Middle frontal gyrus (tissue), 1 donor: ENCODE data around the gene LRRC3C.

Source experiments
- DNase-seq: peaks from one replicate; pipeline ENCODE4 v3.0.0-alpha.2; 2015; ENCODE audit warnings: low spot score; ENCODE audit errors: extremely low spot score

The LRRC3C gene

DNA sequence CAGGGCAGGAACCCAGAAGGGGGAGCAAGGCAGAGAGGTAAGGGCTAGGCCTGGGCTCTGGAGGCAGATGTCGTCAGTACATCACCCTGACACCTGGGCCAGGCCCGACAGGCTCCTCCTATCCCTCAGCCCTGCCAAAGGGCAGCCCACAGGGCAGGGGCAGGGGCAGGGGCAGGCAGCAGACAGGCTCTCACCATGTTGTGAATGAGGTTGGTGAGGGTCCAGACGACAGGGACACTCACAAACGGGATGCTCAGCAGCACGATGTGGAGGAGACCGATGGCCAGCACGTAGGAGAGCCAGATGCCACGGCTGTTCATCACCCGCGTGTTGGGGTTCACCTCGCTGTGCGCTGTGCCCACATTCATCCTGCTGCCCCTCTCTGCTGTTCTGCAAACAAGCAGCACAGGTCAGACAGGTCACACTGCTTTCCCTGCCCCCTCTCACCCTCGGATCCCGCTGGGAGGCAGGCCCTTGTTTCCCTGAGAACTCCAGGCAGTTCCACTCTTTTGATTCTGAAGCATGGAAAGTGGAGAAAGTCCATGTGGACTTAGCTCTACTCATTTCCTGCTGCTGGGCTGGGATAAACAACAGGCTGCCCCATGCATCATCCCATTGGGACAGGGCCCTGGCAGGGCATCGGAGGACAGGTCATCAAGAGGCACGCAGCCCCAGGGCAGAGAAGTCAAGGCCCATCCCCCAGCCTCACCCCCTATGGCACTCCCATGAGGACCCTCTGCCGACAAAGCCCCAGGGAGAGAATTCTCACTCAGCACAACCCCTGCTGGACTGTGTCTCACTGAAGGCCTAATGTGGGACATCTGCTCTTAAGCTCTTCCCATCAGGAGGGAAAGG is 3.5 kb upstream of the LRRC3C start:
- no peak for DNase-seq

DNA sequence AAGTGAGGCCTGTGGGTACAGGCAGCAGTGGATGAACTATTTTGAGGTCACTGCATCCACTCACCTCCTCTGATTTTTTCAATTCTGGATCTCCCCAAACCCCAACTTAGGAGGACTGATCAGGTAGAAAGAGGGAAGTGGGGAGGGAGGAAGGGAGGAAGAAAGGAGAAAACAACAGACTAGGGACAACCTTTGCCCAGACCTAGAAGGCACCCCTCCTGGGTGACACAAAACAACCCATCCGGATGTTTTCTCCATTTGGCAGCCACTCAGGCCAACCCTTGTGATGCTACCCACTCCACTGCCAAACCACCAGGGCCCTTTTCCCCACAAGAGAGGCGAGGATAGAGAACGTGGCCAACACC is 2.9 kb upstream of the LRRC3C start:
- DNase-seq = no peak

DNA sequence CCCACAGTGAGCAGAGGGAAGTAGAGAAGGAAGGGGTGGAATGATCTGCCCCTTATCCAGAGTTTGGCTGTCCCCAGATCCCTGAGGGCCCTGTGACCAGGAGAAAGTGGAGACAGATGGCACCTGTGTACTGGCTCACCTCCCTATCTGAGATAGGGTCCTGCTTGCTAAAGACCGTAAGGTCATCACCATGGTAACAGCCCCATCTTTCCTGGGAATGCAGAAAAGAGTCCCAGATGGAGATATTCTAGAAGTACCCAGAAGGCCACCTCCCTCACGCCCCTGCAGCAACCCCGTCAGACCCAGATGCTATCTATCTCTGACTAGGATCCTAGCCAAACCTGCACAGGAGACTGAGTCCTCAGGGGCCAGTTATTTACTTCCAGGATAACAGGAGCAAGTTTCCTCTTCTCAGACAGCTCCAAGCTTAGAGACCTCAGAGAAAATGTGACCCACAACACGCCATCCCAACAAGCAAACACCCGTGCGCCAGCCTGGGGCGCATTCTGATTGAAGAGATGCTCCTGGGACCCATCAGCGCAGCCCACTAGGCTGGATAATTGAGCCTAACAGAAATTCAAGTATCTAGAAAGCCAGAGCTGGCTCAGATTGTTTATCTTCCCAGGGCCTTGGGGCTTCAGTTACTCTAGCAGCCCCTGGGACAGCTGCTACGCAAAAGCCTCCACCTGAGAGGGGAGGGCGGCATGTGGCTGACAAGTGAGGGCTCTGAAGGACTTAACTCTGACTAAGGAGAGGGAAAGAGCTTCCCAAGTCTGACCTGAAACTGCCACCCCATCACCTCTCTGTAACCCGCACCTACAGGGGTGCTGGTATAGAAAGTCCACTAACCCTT is 2.0 kb upstream of the LRRC3C start:
- no peak for DNase-seq

DNA sequence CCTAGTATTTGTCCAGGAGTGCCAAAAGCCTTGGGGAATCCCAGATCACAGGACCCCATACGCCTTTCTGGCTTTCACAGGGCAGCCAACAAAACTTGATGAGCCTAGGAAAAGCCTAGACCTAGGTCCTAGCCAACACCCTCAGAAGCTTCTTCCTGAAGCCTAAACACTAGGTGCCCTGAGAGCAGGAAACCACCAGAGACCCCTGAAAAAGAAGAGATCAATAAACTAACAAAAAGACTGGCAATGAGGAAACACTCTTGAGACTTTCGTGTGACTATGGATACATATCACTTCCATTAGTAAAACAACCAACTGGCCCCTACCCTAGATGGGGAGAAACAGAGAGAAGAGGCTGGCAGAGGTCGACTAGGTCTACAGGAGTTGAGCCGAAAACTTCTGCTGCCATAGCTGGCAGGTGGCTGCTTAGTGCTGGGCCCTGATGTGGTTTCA is 1.4 kb upstream of the LRRC3C start:
- DNase-seq = no peak

DNA sequence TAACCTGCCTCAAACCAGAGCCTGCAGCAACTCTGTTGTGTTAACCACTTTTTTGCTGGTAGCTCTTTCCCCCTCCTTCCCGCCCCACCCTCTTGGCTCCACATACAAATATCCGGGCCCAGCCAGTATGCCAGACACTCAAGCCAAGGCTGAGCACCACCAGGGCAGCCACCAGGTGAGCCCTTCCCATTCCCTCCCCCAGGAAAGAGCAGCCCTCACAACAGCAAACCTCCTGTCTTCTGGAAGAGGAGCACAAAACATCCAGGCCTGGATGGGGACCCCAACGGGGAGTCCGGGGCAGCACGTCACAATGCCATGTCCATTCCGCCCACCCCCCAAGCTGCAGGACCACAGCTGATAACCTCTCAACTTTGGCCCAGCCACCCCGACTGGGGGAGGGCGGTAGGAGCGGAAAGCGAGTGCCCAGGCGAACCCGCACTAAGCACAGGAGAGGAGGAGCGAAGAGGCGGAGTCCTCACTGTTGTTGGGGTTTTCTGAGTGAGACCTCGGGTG is 888 bp upstream of the LRRC3C start:
- no peak for DNase-seq

DNA sequence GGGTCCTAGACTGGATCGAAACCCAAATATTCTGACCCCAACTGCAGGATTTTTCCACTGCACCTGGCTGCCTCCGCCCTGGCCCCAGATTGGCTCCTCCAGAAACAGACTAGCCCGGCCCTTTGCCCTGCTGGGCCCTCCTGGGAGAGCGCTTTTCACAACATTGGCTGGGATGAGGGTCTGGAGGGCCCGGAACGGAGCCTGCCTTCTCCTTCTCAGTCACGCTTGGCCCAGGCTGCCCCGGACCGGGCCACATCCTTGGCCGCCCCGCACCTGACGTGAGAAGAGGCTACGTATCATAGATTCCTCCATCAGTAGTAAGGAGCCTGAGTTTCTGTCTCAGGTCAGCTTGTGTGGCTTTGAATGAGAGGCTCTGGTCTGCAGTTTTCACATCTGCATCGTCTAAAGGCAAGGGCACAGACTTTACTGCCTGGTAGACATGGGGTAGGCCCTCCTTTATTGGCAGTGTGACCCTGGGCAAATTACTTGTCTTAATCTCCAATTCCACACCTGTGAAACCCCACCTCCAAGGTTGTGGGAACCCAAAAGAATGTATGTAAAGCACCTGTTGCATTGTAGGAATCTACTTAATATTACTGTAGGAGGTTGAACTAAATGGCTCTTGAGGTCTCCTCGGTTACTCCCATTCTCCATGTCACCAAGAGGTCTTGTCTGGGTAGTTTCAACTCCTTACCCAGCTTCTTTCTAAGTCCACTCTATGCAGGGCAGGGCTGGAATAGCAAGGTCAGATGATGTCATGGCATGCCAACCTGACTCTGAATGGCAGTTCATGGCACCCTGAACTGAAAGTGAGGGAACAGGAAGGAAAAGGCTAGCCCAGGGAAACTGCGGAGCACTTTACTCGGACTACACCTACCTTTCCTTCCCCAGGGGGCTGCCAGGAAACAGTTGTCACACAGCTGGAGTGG is 661 bp downstream of the LRRC3C start:
- no peak for DNase-seq

DNA sequence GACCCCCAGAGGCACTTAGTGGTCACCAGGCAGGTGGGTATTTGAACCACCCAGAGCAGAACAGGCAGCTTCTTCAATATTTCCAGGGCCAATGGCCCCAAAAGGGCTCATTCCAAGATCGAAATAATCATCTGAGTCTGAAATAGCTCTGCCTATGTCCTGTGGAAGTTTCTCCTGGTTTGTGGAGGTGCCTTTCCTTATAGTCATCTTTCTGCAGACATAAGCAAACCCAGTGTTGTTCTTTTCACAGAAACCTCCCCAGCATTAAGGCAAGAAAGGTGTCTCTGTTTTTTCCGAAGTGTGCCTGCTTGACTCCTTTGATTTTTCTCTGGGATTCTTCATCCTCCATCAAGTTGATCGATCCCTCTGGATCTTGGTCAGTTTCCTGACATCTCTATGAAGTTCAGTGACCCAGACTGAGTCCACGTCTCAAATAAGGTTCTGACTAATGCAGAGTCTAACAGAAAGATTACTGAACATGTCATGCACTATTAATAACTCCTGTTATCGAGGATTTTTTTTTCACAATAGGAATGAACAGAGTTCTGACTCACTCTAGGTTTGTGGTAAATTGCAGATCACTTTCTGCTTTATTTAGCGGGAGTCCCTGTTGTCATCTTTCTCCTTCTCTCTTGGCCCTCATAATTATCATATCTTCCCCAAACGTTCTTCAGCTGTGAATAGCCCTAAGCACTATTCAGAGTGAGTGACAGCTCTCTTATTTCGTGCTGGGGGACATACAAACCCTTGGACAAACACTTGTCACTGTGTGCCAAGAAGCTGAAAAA is 1.5 kb downstream of the LRRC3C start:
- no peak for DNase-seq

DNA sequence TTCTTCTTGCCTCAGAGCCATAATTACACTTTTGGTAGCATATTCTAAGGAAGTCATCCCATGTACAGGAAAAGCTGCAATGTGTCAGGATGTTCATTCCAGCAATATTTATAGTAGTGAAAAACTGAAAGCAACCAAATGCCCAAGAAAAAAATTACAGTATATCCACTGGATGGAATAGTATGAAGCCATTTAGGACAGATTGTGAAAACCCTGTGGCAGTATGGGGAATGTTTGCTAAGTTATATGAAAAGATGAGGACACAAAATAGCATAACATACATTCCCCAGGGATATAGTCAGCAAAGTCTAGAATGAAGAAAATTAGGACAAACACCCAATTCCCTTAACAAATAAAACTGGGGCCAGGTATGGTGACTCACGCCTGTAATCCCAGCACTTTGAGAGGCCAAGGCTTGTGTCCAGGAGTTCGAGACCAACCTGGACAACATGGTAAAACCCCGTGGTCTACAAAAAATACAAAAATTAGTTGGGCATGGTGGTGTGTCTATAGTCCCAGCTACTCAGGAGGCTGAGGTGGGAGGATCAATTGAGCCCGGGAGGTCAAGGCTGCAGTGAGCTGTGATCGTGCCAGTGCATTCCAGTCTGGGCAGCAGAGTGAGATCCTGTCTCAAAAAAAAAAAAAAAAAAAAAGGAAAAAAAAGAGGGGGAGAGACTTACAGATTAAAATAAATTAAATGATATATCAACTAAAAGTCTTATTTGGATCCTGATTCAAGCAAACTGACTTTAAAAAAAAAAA is 2.3 kb downstream of the LRRC3C start:
- DNase-seq = peak; percentile 32

DNA sequence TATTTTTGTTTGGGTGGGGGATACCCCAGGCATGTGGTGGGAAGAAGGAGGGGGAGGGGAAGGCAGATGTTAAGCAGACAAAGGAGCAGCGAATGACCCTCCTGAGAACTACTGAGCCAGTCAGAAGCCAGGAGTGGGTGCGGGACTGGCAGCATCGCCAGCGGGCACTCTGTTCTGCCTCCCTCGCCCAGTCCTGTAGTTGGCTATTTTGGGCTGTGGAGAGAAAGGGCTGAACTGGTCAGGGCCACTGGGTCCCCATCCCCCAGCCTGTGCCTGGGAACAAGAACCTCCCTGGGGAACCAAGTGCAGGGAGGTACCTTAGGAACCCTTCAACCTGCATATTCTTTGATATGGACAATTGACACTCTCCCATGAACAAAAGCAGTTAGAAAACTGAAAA is 6.4 kb downstream of the LRRC3C start:
- DNase-seq = no peak

DNA sequence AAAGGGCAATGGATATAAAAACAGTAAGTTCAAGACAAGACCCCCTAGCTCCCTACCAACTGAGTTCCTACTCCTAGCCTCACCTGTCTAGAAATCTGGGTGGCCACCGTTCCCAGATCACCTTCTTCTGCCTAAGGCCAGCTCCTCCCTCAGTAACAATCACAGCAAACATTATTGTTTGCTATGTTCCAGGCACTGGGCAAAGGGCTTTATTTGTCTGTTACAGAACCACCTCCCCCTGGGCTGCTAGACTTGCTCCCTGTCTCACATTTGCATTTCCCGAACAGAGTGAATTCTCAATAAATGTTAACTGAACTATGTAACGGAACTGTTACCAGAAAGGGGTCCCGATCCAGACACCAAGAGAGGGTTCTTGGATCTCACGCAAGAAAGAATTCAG is 6.8 kb downstream of the LRRC3C start:
- no peak for DNase-seq

DNA sequence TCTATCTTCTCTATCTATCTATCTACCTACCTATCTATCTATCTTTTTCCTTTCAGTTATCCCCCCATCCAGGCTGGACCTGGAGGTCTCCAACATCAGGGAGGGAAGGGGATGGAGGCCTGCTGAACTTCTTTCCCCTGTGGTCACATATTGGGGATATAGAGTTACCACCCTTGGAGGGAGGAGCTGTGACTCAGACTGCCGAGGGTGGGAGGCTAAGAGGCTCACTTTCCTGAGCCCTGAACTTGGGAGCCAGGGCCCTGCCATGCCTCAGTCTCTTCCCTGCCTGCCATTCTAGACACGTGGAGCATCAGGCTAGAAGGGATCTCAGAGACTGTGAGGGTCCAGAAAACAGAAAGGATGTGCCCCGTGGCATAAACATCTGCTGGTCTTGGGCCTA is 8.4 kb downstream of the LRRC3C start:
- no peak for DNase-seq

DNA sequence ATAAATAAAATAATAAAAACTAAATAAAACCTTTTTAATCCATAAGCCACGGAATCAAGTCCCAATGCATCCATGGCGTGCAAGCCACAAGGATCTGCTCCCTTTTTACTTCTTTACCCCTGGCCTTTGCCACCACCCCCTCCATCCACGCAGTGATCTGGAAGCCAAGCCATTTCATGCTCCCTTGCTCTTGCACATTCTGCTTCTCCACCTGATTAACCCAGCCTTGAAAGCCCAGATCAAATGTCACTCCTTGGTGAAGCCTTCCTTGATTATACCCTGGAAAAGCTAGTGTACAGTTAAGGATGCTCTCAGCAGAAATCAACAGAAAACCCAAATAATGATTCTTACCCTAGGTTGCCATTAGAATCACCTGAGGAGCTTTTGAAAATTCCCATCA is 9.9 kb downstream of the LRRC3C start:
- no peak for DNase-seq

DNA sequence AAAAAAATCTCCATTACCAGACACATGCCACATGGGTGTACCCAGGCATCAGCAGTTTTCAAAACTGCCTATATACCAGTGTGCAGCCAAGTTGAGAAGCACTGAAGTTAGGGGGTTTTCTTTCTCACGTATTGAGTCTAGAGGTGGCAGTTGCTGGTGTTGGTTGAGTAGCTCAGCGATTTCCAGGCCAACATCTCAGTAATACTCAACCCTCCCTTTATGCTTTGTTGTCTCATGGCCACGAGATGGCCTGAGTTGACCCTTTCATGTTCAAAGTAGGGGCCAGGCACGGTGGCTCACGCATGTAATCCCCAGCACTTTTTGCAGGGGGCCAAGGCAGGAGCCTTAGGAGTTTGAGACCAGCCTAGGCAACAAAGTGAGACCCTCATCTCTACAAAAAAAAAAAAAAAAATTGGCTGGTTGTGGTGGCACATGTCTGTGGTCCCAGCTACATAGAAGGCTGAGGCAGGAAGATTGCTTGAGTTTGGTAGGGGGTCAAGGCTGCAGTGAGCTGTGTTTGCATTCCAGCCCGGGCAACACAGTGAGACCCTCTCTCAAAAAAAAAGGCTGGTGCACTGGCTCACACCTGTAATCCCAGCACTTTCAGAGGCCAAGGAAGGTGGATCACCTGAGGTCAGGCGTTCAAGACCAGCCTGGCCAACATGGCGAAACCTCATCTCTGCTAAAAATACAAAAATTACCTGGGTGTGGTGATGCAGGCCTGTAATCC is 10.8 kb downstream of the LRRC3C start:
- no peak for DNase-seq

DNA sequence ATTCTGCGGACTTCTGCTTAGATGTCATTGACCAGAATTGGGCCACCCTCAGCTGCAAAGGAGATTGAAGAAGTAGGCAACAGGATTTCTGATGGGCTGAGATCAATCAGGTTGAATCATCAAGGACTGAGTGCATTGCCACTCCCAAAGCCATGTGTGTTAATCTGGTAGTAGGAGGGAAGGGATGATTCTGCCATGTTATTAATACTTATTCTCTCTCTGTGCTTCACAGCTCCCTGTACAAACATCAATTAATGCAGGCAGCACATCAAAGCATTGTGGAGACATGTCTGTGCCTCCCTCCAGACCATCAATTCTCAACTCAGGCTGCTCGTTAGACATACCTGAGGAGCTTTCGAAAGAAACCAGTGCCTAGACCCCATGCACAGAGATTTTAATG is 11.6 kb downstream of the LRRC3C start:
- no peak for DNase-seq

DNA sequence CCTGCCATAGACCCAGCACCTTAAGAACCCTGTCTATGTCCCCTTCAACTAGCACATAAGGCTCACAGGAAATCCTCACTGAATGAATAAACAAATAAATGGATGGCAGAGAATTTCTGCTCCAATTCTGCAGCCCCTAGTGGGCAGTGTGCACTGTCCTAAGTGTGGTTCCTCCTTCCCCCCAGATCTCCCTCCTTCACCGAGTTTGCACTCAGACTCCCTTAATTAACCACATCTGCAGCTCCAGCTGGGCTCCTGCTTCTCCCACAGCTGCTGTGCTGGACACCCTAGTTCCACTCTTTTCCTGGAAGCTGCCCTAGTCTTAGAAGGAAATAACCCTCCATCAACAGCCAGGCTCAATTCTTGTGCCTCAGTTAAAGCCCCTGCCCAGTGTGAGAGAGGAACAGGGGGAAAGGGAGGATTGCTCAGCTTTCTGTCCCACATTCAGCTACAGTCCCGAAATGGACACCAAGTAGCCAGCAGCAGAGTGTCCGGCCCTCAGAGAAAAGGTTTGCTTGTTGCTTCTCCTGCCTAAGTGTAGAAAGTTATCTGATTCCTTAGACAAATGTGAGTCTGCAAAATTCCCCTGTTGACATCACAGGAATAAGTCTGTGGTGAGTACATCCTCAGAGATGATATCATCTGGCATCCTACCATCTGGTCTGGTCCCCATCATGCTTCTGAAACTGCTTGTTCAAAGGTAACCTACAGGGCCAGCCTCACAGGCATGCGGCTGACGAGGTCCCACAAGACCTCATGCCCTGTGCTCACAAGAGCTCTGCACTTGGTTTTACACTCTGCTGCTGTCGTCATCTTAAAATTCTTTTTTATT is 12.3 kb downstream of the LRRC3C start:
- no peak for DNase-seq

DNA sequence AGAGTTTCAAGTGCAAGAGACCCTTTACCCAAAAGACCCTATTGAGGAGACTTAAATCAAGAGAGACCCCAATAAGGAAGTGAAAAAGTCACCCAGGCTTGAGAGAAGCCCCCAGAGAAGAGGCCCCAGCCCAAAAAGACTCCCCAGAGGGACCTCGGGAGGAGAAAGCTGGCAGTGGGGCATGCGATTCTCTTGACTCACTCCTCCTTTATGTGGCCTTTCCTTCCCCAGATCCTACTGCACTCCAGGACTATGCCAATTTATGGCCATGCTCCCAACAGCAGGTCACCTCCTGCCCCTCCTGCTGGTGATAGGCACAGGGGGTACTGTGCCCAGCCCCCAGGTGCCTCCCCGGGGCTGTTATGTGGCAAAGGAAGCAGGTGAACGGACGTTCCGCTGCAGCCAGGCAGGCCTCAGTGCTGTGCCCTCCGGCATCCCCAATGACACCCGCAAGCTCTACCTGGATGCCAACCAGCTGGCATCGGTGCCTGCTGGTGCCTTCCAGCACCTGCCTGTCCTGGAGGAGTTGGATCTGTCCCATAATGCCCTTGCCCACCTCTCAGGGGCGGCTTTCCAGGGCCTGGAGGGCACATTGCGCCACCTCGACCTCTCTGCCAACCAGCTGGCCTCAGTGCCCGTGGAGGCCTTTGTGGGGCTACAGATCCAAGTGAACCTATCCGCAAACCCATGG is 16.3 kb downstream of the LRRC3C start:
- DNase-seq = no peak

DNA sequence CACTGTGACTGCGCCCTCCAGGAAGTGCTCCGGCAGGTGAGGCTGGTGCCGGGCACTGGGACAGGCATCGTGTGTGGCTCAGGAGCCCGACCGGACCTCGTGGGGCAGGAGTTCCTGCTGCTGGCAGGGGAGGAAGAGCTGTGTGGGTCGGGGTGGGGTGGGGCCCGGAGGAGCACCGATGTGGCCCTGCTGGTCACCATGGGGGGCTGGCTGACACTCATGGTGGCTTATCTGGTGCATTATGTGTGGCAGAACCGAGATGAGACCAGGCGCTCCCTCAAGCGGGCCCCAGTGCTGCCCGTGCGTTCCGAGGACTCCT is 16.8 kb downstream of the LRRC3C start:
- DNase-seq = no peak
